ENCODE data around the gene DNAJB8. TPM values are rescaled to one million over a fixed set of nuclear protein-coding genes. Genes with fewer than 3 reads are reported as not detected.
A peak's percentile ranks its signal among the peaks of the same experiment; 100 is the strongest.

Gene DNAJB8
- total RNA-seq, 1 donor from 2014 or later, result not detected

DNA sequence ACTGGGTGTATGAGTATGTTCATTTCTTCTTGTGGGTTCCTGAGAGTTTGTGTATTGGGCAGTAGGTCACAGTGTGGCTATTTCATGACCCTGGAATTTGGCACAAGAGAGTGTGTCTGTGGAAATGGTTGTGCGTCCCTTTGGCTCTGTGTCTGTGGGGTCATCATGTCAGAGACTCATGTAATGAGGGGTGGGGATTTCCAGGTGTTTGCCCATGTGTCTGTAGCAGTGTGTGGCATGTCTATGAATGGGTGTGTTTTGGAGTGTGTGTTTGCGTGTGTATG, 27.6 kb upstream of the DNAJB8 start:
- DNase-seq (ENCODE audit: low read depth), result no peak

DNA sequence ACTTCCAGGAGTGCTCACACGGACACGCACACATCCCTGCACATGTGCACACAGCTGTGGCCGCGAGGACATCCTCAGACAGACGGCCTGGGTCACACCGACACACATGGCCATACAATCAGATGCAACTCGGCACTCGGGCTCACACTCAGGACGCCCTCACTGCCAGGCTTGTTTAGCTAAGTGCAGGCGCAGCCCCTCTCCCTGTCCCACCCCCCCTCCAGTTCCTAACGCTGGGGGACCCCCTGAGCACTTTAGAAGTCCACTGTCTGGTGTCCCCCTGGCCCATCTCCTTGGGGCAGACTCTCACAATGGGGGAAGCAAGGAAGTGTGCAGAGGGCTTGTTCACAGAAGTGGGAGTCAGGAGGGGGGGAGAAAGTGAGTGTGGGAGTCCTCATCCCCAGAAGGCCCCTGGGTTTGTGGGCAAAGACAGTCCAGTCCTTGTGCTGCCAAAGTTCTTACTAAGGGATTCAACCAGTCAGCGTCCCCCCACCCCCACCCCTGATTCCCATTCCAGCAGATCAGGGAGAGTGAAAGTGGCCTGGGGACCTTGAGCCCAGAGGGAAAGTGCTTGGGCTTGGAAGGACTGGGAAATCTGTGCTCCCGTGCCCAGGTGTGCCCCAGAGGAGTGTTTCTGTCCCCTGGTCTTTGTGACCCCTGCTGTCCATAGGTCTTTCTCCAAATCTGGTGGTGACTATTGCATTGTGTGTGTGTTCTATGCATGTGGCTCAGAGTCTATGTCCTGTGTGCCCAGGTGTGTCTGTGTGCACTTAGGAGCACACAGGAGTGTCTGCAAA, 27.1 kb upstream of the DNAJB8 start:
- no peak for DNase-seq (ENCODE audit: low read depth)

DNA sequence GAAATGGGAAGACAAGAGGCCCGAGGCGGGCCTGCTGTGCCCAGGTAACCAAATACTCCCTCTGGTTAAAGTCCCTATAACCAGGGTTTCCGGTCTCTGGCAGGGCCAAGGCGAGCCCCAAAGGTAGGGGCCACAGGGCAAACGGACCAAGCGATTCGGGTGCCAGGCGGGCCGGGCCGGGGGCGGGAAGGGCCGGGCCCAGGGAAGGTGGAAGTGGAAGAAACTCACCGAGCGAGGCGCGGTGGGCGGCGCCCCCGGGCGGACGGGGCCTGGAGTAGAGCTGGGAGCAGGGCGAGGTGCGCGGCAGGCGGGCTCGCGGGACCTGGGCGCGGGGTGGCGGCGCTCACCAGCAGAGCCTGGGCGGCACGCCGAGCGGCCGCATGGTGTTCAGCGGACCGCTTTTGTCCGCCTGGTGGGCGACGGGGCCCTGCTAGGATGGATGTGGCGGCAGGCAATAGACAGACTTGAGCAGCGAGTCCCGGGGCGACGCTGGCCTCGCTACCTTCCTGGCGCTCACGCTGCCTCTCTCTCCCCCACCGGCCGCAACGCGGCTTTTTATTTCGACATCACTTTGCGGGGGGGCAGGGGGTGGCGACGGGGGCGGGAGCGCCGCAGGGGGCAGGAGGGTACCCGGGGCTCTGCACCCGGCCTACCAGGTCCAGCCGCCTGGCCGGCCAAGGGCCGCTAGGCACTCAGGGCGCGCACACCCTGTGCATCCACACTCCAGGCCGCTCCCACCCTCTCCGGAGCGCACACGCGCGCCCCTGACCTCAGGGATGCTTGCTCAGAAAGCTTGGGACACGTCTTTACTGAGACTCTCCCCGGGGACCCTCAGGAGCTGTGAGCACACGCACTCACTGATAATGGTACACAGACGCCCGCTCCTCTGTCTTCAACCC, 26.2 kb upstream of the DNAJB8 start, which contains the start of gene GATA2:
GATA2 (minus strand) TSS at position 531 of the 899 bp plus-strand sequence. CDS start 6,170 bp downstream, outside the sequence.
- DNase-seq (ENCODE audit: low read depth), result no peak

DNA sequence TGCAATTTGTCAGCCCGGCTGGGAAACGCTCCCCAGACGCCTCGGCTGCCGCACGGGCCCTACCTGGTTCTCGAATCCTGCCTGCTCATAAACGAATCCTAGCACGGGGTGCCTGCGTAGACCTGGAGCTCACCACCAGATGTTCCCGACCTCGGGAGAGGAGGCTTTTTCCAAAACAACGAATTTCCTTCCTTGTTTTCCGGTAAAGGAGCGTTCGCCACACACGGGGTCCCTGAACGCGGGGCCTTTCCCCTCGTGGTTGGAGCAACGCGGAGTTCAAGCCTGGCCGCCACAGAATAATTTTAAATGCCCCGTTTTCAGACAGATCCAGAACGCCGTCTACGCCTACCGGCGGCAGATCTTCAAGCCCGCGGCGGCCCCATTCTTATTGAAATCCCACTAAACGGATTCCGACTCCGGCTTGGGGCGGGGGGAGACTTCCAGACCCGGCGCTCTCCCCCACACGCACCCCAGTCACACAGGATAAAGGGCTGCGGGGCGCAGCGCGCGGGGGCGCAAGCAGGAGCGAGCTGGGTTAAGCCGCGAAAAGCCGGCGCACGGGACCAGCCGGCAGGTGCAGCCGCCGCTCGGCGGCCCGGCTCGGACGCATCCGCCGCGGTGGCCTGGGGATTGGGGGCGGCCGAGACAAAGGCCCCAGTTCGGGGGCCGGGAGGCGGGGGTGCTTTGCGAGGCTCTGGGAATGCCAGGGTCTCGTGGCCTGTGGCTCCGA, 25.4 kb upstream of the DNAJB8 start:
- DNase-seq (ENCODE audit: low read depth), result no peak

DNA sequence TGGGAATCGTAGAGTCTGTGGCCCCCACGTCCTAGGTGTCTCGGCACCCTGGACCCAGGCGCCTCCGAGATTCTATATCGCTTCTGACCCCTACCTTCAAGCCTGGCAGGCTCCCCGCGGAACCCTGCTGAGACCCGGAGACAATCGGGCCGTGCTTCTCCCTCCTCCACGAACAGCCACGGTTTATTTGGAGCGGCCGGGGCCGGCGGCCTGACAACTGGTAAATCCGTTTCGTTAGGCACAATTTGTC, 24.9 kb upstream of the DNAJB8 start:
- no peak for DNase-seq (ENCODE audit: low read depth)

DNA sequence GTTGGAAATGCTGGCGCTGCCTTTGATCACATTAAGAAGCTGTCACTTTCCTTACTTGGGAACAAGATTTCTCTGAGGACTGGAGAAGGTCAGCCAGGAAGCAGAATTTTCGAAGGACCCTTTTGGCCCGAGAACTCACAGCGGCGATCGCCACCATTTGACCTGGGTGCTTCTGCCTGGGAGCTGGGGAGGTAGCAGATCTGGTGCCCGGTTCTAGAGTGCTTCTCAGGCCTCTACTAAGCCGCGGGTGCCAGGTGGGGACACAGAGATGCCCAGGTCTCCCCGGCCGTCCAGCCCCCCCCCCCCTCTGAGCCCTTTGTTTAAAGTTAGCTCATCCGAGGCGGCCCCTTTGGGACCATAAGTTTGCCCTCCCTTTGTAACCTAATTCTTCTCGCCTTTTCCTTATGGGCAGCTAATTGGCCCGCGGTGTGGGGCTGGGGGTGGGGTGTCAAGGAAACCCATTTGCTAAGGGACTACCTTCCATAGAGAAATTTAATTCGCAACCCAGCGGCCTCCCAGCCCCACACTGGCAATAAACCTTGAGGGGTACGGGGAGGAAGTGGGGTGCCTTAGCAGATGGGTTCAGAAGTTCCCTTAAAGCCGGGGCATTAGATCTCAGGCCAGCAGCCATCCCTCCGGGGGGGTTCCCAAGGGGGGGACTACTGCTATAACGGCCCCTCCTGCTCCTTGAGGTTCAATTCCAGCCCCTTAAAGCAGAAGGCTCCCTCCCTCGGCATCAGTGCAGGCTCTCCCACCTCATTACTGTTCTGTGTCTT, 24.4 kb upstream of the DNAJB8 start:
- no peak for DNase-seq (ENCODE audit: low read depth)

DNA sequence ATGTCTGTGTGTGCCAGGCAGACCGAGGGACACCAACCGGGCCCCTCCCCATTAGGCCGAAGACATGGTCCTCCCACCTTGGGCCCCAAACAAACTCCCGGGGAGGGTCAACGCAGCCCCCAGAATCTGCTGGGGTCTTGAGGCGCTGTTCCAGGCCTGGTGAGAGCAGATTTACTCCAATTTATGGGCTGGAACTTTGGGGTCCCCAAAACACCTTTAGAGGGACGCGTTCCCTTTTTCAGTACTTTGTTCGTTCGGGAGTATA, 23.9 kb upstream of the DNAJB8 start:
- DNase-seq (ENCODE audit: low read depth), result no peak

DNA sequence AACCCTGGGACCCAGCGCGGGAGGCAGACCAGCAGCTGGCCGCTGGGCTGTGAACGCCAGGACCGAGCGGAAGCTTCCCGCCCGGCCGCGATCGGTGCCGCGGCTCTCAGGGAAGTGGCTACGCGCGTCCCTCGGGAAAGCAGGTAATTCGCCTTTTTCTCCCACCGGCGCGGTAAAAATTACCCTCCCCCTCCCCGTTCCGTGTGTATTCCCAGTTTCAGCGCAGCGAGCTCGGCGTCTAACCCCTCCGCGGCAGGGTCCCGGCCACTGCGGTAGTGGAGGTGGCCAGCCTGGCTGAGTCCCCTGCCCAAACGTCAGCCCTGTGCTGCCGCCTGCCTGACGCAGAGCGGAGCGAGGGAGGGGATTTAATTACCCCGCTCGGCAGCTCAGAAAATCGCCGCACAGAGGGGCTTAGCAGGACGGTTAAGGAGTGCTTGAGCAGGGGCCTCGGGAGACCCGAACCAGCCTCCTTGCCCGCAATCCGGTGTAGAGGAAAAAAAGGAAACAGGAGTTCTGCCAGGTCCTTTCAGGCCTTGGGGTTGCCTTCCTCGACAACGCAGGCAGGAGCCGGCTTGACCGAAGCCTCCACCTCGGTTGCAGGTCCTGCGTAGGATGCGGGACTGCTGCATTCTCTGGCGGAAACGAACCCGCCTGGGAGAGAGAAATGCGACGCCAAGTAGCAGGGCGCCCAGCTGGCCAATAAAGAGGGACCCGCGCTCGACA, 23.4 kb upstream of the DNAJB8 start:
- DNase-seq (ENCODE audit: low read depth), result peak; percentile 24

DNA sequence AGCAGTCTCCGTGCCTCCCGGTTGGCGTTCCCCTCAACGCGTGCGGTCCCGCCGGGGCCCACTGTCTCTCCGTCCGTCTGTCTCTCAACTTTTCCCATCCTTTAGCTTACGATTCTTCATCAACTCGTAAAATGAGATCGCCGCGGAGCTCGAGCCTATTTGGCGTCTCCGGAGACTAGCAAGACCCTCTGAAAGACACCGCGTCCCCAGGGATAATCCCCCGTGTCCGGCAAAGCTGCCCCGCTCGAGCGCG, 22.9 kb upstream of the DNAJB8 start:
- DNase-seq (ENCODE audit: low read depth), result no peak

DNA sequence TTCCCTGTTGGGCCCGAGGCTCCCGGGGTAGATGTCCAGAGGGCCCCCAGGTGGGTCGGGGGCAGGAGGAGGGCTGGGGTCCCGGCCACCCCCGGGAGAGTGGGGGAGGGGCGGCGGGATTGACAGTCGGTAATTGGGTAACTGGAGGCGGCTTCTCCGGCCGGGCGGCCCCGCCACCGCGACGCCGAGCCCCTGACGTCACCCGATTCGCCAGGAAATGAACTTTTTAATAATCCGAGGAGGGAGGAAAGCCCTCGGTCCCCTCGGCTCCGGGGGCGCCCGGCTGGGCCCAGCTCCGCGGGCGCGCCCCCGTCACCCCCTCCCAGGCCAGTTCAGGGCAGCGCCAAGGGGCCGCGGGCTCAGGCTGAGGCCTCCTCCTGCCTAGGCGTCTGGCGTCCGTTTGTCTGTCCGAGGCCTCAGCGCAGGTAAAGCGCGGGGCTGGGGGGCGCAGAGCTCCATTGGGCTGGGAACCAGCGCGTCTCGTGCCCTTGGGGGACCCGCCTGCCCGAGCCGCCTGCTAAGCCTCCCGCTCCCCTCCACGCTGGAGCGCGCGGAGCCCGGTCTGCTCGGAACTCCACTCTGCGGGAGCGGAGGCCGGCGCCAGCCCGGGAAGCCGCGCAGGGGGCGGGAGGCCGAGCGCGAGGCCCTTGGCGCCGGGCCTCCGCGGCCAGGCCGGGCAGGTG, 22.4 kb upstream of the DNAJB8 start:
- no peak for DNase-seq (ENCODE audit: low read depth)

DNA sequence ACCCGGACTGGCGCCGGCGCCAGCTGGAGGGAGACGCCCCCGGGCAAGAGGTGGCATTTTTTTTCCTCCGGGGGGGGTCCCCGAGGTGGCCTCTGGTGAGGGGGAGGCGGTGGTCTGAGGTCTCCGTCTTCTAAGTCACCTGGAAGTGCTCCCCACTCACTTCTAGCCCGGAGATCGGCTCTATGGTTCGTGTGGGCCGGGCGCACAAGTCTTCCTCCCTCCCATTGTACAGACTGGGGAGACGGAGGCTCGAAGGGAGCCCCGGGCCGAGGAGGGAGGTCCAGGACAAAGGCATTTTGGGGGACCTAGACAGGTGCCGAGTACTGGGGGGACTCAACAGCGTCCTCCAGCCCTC, 21.9 kb upstream of the DNAJB8 start:
- DNase-seq (ENCODE audit: low read depth), result no peak

DNA sequence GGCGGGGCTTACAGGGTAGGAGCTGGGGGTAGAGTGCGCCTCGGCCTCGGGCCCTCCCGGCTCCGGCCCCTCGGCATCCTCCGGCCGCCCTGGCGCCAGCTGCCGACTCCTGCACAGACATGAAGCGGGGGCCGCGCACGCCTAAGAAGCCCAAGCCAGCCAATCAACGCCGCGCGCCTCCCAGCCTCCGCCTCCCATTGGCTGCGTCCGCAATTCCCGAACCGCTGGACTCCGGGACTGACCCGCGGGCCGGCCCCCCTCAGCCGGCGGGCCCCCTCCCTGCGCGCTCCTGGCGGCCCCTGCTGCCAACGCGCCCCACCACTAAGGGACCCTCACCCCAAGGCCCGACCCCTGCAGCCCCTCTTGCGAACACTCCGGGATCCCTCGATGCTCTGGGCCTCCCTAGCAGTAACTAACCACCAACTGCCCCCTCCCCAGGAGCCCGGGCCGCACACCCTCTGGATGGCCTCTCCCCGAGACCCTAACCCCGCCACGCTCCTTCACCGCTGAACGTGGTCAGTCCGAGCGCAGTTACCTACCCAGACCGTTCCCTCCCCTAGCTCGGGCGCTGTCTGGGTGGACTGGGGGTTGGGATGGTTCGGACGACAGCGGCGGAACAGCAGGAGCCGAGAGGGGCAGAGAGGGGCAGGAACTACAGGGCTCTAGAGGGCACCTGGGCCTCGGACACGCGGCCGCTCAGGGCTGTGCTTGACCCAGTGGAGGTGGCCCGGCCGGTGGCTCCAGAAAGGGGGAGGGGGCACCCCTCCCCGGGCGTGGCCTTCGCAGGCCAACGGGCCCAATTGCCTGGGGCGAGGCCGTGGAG, 21.3 kb upstream of the DNAJB8 start:
- DNase-seq (ENCODE audit: low read depth), result peak; percentile 78

DNA sequence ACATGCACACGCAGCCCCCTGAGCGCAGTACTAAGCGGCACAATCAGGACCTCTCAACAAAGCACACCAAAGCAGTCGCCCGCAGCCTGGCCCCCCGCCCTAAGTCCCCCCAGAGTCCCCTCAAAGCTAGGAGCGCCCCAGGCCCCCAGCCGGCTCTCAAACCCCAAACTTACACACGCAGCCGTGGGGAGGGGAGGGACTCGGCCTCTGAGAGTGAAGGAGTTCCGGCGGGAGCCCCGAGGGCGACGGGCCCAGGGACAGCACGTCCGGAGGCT, 20.8 kb upstream of the DNAJB8 start:
- no peak for DNase-seq (ENCODE audit: low read depth)

DNA sequence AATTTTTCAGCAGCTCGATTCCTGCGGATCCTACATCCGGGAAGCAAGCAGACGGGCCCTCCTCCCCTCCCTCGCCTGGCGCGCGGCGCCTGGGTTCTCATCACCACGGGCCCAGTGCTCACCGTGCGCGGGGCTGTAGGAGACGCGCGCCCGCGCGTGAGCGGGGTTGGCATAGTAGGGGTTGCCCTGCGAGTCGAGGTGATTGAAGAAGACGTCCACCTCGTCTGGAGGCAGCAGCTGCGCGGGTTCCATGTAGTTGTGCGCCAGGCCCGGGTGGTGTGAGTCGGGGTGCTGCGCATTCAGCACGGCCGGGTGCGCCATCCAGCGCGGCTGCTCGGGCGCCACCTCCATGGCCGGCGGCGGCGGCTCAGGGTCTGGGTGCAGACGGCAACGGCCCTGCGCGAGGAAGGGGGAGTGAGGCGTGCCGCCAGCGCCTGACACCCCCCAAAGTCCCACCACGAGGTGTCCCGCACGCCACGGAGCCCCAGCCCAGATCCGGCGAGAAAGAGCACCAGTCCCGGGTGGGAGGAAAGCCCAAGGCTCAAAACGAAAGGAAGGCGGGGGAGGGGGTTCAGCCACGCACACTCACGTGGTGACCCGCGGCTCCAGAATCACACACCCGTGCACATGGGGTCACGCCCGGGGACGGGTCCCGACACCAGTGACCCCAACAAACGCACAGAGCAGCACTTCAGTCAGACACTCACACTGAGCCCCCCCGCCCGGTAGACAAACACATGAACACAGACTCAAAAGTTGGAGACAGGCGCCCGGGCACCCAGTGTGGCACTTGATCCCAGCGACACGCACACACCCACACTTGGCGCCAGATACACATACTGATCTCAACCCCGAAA, 20.2 kb upstream of the DNAJB8 start:
- DNase-seq (ENCODE audit: low read depth), result peak; percentile 27

DNA sequence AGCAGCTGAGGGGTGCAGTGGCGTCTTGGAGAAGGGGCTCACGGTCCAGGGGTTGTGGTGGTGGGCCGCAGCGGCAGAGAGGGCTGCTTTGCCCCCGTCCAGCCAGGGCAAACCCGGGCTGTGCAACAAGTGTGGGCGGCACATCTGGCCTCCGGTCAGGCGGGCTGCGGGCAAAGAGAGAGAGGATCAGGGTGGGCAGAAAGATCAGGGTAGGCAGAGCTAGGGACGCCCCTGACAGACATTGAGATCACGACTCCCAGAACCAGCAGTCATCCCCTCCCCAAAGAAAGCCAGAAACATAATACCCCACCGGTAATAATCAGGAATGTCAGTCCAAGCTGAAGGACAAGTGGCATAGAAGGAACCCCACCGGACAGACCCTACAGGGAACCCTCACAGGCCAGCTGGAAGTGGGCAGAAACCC, 19.5 kb upstream of the DNAJB8 start:
- no peak for DNase-seq (ENCODE audit: low read depth)

DNA sequence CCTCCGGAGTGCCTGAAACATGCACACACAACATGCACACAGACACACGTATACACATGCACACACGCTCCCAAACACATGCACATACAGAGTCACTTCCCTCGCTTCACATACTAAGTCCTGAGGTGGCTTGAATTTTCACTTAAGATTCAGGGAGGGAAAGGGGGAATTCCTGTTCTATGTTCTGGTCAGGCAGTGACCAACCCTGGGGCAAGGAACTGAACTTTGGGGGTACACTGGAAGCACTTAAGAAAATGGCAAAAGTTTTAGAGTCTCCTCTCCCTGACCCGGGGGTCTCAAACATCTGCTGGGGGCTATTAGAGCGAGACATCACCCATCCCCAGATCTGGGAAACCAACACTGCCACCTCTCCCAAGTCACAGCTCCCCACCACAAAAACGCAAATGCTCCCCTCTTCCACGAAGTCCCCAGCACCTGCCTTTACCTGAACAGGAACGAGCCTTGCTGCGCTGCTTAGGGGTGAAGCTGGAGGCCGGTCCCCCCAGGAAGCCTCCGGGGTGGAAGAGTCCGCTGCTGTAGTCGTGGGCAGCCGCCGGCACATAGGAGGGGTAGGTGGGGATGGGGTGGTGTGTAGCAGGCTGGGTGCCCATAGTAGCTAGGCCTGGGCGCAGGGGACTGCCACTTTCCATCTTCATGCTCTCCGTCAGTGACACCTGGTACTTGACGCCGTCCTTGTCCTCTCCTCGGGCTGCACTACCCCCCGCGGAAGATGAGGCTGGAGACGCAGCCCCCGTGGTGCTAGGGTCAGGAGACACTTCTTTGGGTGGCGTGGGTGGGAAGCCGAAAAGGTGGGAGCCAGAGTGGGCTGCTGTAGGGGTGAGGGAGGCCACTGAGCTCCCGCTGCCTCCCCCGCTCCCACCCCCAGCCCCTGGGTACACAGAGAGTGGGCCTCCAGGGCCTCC, 18.9 kb upstream of the DNAJB8 start:
- DNase-seq (ENCODE audit: low read depth), result no peak

DNA sequence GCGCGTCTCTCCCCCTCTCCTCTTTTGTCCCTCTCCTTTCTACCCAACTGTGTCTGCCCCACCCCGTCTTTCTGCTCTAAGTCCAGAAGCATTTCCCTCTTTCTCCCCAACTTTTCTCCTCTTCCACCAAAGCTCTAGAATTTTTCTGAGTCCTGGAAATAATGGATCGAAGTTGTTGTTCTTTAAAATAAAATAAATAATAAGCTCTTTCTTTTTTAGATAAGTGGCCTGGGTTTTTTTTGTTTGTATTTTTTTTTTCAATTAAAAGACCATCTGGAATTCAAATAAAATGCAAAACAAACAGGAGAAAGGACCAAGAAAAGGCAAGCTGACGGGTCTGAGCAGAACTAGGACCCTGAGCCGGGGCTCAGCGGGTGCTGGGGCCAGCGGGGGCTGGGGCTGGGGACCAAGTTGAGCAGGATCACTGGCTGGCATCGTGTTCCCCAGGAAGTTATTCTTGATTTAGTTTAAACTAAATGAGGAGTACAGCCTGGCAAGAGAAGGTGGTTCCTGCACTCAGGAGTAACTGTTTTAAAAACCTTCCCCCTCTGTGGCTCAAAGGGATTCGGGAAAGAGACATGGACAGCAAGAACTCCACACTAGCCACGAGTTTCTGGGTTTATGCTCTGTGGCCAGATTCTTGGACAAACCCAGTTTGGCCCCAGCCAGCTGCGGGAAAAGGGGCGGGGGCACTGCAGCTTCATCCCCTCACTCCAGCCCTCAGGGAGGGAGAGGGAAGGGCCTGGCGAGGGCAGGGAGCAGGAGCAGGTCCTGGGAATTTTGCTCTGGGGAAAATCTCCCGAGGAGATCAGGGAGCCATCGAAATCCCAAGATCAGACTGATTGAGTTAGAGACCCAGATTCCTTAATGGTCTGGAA, 18.0 kb upstream of the DNAJB8 start:
- DNase-seq (ENCODE audit: low read depth), result no peak
